Peyer's patch (tissue), 4 donors: ENCODE results near the gene TTLL12.

Experiments used
- POLR2A ChIP-seq, 2 donors: fragments of 450-650 bp; IDR thresholded peaks; one replicate each; pipeline ENCODE4 v1.5.1; 2017; ENCODE audit warnings: antibody characterized with exemption in 2 of 2, mild to moderate bottlenecking in 2 of 2, moderate library complexity in 2 of 2
- TF ChIP-seq, protein P1 (sequence below), 6 experiments: fragments of 450-650 bp in 4 of 6; fragments of 200-600 bp in 2 of 6; sonication (generic) in 1 of 6; IDR thresholded peaks; one replicate each; pipeline ENCODE4 v1.5.1; 2017 to 2019; ENCODE audit warnings: antibody characterized with exemption in 6 of 6, mild to moderate bottlenecking in 3 of 6, moderate library complexity in 1 of 6

DNA sequence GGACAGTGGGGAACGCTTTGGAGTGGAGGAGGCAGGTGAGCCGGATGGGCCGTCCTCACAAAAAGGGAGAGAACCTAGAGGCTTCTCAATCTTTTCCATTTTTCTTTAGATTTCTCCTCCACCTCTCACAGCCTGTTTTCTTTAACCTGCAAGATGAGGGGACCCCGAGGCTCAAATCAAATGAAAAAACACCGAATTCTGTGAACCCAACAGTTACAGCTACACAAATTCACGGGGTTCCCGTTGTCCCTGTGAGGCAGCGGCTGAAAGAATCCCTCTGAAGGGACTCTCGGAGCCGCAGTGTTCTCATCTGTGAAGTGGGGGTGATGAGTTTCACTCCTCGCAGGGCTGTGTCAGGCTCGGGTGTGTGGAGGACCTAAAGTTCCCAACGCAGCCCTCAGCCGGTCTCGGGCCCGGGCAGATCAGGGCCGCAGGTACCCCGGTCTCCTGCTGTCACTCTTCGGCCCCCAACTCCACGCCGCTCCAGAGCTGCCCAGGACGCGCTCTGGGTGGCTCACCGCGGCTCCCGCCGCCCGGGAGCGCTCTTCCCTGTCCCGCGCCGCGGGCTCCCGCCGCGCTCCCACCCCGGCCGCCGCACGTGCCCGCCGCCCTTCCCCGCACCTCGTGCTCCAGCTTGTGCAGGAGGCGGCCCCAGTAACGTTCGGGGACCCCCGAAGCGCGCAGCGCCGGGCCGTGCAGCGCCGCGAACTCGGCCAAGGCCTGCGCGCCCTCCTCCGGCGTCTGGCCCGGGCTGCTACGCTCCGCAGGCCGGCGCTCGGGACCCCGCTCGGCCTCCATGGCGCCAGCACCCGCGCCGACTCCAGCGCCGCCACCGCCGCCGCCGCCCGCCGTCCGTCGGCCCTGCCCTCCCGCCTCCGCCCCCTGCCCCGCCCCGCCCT, at the start of gene TTLL12:
- TF ChIP-seq, protein P1, sequence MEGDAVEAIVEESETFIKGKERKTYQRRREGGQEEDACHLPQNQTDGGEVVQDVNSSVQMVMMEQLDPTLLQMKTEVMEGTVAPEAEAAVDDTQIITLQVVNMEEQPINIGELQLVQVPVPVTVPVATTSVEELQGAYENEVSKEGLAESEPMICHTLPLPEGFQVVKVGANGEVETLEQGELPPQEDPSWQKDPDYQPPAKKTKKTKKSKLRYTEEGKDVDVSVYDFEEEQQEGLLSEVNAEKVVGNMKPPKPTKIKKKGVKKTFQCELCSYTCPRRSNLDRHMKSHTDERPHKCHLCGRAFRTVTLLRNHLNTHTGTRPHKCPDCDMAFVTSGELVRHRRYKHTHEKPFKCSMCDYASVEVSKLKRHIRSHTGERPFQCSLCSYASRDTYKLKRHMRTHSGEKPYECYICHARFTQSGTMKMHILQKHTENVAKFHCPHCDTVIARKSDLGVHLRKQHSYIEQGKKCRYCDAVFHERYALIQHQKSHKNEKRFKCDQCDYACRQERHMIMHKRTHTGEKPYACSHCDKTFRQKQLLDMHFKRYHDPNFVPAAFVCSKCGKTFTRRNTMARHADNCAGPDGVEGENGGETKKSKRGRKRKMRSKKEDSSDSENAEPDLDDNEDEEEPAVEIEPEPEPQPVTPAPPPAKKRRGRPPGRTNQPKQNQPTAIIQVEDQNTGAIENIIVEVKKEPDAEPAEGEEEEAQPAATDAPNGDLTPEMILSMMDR (IDR thresholded peaks at IDR 0.05): no peak
- peak in 1 of 2 donors; percentile 42 for TF ChIP-seq POLR2A (IDR thresholded peaks at IDR 0.05)
